GM18951 (cell line): ENCODE data around the gene CFAP73.
"Not testable (repeated sequence)": the region's sequence is repeated elsewhere in the genome, so short reads cannot be mapped to it uniquely, and the experiment has no call there.

Source experiments
- POLR2A ChIP-seq: IDR thresholded peaks from 4 replicates; pipeline ENCODE4 v1.6.1; 2011; ENCODE audit warnings: mild to moderate bottlenecking; ENCODE audit not compliant: insufficient read length, insufficient read depth; ENCODE audit errors: extremely low read depth
- in situ Hi-C: fragments of 300-500 bp; cut with MboI; formaldehyde crosslinking; loops from one replicate; pipeline ENCODE4 v1.12.0; 2022; ENCODE audit warnings: low sequenced_read_pairs, mixed read lengths, inconsistent platforms; ENCODE audit not compliant: unreplicated experiment

Gene CFAP73

DNA sequence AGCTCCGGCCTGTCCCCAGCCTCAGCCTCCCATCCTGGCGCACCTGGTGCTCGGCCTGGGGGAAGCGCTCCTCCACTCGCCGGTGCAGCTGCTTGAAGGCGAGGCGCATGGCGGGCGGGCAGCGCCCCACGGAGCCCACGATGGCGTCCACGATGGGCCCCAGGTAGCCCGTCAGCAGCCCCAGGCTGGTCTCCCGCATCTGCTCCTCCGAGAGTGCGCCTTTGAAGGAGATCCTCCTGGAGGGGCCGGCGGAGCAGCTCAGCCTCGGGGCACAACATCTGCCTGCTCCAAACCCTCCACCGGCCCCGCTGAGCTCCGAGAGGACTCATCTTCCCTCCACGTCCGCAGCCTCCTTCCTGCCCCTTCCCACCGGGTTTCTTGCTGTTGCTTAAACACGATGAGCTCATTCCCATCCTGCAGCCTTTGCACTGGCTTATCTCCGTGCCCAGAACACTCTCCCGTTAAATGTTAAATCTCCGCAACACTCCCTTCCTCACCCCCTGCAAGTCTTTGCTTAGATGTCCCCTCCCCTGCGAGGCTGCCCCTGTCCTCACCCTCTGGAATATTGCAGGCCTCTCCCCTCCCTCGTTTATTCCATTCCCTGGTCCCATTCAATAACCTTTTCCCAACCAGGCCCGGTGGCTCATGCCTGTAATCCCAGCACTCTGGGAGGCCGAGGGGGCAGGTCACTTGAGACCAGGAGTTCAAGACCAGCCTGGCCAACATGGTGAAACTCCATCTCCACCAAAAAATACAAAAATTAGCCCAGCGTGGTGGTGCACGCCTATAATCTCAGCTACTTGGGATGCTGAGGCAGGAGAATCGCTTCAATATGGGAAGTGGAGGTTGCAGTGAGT is 37.3 kb upstream of the CFAP73 start:
- in situ Hi-C loops = no loop called here
- no peak for TF ChIP-seq POLR2A

DNA sequence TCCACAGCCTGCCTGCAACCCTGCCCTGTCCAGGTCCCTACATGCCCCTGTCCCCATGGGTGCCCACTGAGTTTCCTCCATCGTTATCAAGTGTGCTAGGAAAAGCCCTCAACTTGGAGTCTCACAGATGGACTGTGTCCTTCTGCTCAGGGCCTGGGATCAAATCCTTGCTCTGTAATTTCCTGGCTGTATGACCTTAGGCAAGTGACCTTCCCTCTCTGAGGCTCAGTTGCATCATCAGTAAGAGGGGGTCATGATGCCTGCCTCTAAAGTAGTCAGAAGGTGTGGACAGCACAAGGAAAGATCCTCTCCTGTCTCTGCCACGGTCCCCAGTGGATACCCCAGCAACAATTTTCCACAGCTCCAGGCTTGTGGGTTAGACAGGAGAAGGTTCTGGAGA is 36.1 kb upstream of the CFAP73 start:
- TF ChIP-seq POLR2A = no peak
- in situ Hi-C loops = no loop called here

DNA sequence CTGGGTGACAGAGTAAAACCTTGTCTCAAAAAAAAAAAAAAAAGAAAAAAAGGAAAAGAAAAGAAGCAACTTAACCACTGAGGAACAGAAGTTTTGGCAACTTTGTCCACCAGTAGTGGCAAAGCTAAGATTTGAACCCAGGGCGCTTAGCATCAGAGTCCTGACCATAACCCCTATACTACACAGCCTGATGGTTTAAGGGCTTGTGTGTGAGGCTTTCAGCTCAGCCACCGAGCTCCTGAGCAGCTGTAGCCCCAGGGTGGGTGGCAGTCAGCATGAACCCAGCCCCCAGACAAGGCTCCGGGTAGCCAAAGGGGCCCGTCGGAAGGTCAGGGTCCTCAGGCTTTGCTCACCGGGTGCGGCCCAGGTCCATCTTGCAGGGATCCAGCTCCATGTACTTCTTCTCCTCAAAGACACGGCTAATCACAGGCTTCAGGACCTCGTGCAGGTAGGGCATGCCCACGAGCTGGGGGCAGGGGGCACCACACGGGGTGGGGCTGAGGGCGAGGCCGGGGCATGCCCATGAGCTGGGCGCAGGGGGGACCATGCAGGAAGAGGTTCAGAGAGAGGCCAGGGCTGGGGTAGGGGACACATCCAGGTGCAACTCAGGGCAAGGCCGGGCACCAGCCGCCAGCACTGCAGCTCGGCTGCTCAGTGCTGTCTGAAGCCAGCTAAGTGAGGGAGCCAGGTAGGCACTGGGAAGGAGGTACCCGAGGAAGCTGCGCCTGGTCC is 34.9 kb upstream of the CFAP73 start:
- TF ChIP-seq POLR2A = no peak
- in situ Hi-C loops = no loop called here

DNA sequence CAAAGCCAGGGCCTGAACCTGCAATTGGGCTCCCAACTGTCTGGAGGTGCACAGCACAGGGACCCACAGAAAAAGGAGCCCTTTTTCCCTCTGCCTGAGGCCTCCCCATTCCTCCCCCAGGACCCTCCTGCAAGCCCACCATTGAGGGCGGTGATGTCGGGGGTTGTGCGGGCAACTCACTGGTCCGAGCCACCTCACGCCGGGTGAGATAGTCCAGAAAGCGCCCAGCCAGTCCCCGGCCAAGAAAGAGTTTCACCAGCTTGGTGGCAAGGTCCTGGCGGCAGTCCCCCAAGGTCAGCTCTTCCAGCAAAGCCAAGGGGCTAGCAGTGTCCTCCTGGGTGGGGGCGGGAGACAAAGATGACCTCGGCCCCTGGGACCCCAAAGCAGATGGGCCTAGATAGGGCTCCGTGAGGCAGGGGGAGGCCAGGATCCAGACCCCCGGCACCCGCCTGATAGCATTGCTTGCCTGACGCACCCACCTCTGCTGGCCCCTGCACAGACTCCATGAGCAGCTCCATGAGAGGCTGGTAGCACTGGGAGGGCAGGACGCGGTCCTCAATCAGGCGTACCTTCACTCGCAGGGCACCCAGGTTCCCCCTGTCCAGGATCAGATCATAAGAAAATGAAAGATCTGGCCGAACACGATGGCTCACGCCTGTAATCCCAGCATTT is 33.9 kb upstream of the CFAP73 start:
- in situ Hi-C loops = no loop called here
- no peak for TF ChIP-seq POLR2A

DNA sequence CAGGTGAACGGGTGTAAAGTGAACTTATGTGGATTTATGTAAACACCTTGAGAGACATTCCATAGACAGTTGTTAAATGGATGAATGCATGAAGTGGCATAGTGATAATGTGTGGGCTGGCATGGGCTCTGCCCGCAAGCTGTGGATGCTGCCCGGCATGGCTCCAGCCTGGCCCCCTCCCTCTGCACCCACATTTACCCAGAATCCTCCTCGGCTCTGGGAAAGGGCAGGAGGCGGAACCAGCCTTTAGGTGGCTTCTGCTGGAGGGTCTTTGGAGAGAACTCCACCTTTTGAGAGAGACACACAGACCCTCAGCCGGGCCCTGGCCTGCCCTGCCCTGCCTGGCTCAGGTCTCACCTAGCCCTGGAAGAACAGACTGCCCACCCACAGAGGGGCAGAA is 32.6 kb upstream of the CFAP73 start:
- in situ Hi-C loops = no loop called here
- TF ChIP-seq POLR2A = no peak

DNA sequence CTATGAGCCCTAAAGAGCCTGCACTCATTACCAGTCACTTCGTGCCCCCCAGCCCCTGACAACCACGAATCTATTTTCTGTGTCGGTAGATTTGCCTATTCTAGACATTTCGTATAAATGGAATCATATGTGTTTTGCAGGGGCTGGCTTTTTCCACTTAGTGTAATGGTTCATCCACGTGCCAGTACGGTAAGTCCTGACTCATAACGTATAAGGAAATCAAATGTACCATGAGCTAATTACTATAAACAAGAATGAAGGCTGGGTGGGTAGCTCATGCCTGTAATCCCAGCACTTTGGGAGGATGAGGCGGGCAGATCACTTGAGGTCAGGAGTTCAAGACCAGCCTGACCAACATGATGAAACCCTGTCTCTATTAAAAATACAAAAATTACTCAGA is 31.8 kb upstream of the CFAP73 start:
- in situ Hi-C loops = not testable (repeated sequence)

DNA sequence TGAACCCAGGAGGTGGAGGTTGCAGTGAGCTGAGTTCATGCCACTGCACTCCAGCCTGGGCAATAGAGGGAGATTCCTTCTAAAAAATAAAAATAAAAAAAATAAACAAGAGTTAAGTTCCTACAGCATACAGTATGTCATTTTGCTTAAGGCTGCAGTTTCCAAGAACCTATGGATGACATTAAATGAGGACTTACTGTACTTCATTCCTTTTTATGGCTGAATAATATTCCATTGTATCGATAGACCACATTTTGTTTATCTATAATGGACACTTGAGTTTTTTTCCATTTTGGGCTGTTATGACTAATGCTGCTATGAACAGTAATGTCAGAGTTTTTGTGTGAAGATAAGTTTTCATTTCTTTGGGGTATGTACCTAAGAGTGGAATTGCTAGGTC is 31.4 kb upstream of the CFAP73 start:
- TF ChIP-seq POLR2A = no peak
- in situ Hi-C loops = no loop called here

DNA sequence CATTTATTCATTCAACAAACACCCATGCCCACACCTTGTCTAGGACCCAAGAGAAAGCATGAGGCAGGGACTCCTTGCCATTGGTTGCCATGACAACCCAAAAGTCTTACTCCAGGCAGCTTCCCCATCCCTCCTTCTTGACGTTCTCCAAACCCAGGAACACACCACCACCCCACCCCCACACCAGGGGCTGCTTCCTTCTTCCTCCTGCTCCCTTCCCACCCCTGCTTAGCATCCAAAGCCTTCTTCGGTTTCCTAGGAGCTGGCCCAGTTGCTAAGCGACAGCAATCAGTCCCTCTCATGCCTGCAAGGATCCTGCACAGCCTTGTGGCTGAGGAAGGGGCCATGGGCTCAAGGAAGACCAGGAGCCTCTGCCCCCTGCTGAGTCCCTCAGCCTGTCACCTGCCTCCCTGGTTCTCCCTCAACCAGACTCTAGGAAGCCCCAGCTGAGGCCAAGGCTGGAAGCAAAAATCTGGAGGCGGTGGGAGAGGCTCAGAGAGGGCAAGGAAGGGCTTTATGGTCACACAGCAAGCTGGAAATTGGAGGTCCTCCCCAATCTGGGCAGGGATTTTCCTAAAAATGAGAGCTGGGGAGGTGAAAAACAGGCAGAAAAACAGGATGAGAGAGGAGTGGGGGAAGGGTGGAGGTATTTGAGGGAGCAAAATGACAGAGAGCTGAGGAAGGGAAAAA is 29.4 kb upstream of the CFAP73 start:
- in situ Hi-C loops = no loop called here

DNA sequence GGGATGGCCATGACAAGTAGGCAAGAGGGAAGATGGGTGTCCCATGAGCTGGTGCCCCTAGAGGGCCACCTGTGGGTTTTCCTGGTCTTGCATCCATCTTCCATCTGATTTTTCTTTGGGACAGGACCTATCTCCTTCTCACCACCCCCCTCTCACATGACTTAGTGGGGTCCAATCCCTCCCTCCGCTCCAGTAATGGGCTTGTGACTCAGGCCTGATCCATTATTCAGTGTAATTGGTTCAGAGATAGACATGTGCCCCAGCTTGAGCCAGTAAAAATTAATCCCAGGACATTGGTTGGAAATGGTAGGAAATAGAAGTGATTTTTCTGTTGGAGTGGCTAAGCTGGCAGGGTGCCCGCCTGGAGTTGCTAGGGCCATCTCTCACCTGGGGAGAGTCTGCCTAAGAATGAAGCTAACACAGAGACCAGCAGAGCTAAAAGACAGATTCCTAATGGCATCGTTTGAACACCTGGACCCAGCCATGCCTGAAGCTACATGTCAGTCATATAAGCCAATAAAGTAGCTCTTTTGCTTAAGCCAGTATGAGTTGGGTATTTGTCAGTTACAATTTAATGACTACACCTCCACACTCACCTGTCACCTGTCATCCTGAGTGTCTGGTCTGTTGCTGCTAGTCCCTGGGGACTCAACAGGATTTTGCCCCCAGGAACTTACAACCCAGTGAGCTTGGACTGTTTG is 28.7 kb upstream of the CFAP73 start:
- in situ Hi-C loops = no loop called here
- TF ChIP-seq POLR2A = no peak

More for the DNA sequence above, 29.4 kb upstream of the CFAP73 start:
- no peak for TF ChIP-seq POLR2A

DNA sequence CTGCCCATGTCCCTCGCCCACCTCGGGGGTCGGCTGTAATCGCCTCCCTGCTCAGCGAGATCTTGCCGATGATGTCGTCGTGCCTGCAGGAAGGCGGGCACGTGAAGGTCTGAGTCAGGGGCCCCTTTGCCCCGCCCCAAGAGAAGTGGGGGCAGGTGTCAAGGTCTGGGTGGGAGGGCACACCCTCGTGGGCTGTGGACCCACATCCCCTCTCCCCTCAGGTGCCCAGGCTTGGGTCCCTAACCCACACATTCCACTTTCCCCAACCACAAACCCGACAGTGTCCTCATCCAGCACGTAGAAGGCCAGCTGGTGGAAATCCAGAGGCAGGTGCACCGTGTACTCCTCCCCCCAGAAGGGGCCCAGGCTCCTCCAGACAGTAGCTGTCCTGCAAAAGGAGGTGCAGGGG is 21.7 kb upstream of the CFAP73 start:
- no peak for TF ChIP-seq POLR2A
- in situ Hi-C loops = no loop called here

DNA sequence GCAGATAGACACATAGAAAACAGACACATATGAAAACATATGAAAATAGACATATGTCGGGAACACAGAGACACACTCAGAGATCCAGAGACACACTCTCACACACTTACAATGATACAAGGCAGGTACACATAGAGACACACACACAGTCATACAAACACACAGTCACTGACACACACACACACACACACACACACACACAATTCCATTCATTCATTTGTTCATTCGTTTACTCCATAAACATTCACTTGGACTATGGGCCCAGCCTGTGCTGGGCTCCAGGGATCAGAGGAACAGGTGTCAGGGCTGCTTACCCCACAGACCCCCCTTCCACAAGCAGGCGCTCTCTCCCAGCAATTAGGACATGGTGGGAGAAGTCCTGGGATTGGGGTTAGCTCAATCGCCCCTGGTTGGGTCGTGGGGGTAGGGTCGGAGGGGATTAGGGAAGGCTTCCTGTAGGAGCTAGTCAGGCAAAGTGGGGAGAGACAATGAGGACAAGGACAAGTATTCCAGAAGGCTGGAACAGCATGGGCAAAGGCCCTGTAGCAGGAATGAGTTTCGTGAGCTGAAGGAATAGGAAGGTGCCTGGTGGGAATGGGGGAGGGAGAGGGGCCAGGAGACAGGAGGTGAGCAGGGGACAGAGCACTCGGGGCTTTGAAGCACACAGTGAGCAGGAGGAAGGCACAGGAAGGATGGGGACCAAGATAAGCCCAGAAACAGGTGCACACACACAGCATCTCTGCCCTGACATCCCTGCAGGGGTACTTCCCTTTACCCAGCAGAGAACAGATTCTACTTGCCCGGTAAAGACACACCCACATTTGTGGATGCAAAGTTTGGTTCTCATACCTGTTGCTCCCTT is 20.5 kb upstream of the CFAP73 start:
- TF ChIP-seq POLR2A = no peak
- in situ Hi-C loops = no loop called here
